Activated CD4-positive, alpha-beta T cell treated with anti-CD3 and anti-CD28 coated beads for 36 hours (primary cell): ENCODE measurements around the gene CRABP2. TPM values are rescaled to one million over a fixed set of nuclear protein-coding genes. Genes with fewer than 3 reads are reported as not detected.

Experiments used
- ATAC-seq: fragments of 200-7000 bp; cut with Tn5 transposase; one replicate; pipeline ENCODE4 v1.10.0; 2021; ENCODE audit warnings: mild to moderate bottlenecking, moderate library complexity
- CTCF ChIA-PET: fragments of 350-600 bp; sonication (Branson Sonifier 250); formaldehyde crosslinking; loops from one replicate; lab custom pipeline; 2021; ENCODE audit warnings: antibody characterized with exemption; lab: Charles Lee
- POLR2A ChIA-PET: fragments of 350-600 bp; sonication (Branson Sonifier 250); formaldehyde crosslinking; loops from one replicate; lab custom pipeline; 2021; ENCODE audit warnings: antibody characterized with exemption, inconsistent platforms; lab: Charles Lee
- DNase-seq: peaks from one replicate; pipeline ENCODE4 v3.0.0-alpha.2; 2020
- H3K27ac Mint-ChIP-seq: one replicate; pipeline ENCODE4 v1.8.0; 2021; ENCODE audit warnings: mixed read lengths
- H3K27me3 Mint-ChIP-seq: one replicate; pipeline ENCODE4 v1.8.0; 2021; ENCODE audit warnings: mixed read lengths
- H3K36me3 Mint-ChIP-seq: one replicate; pipeline ENCODE4 v1.8.0; 2021; ENCODE audit warnings: low read depth, mixed read lengths
- H3K4me1 Mint-ChIP-seq: one replicate; pipeline ENCODE4 v1.8.0; 2021; ENCODE audit warnings: mixed read lengths
- H3K4me3 Mint-ChIP-seq: one replicate; pipeline ENCODE4 v1.8.0; 2021; ENCODE audit warnings: mild to moderate bottlenecking, moderate library complexity, mixed read lengths
- H3K9me3 Mint-ChIP-seq: one replicate; pipeline ENCODE4 v1.8.0; 2021; ENCODE audit warnings: low read depth, mixed read lengths
- intact Hi-C, 2 experiments: fragments of 100-400 bp; cut with DNase I in 1 of 2; cut with micrococcal nuclease in 1 of 2; formaldehyde crosslinking; loops; one replicate each; pipeline versions ENCODE4 v1.14.2 to v1.15.1; 2022 to 2024; cut with DNase I, micrococcal nuclease
- total RNA-seq, 2 experiments: library from RNA; stranded (reverse); gene quantifications; one replicate each; pipeline ENCODE4 v1.2.3, GENCODE V29; 2021

Gene CRABP2
- total RNA-seq, 2 experiments from 2014 or later = 0.88 to 0.98 TPM

- Mint-ChIP-seq H3K9me3 (no peaks in the 10 kb centered on the region), H3K27ac (no peak overlapping the region), H3K4me3 (no peak overlapping the region), H3K4me1 (peaks cover 22% of the 10 kb centered on the region), H3K36me3 (no peaks in the 10 kb centered on the region), H3K27me3 (peaks cover 57% of the 10 kb centered on the region)
- intact Hi-C loops = no loop called here
- no peak for ATAC-seq
- ChIA-PET CTCF (interaction anchor here (6.0 to 11.5 kb wide), 2 partner anchors 10 to 35 kb away, joined by 186 to 220 read pairs; partner anchors contain the start of genes CRABP2, ISG20L2 and METTL25B), POLR2A (no interaction called here)
- DNase-seq = no peak
Measured at GRCh38 chr1:156692441-156692924, 12.9 kb downstream of the CRABP2 start.

GRCh38 chr1:156691665-156692440 is 13.5 kb downstream of the CRABP2 start:
- ATAC-seq (no peak), DNase-seq (no peak)
- Mint-ChIP-seq H3K27ac (no peak overlapping the region), H3K27me3 (peaks cover 56% of the 10 kb centered on the region), H3K4me3 (no peak overlapping the region), H3K4me1 (peaks cover 22% of the 10 kb centered on the region), H3K9me3 (no peaks in the 10 kb centered on the region), H3K36me3 (no peaks in the 10 kb centered on the region)
- CTCF ChIA-PET = interaction anchor here (0.9 to 11.5 kb wide), 7 partner anchors 11 to 199 kb away, joined by 3 to 220 read pairs (median 50); partner anchors contain the start of genes CRABP2, ISG20L2, METTL25B and NES
- POLR2A ChIA-PET = interaction anchor here (0.7 kb wide), 1 partner anchor 19 kb away, joined by 3 read pairs; no protein-coding TSS in a partner anchor
- intact Hi-C loops = no loop called here

- Mint-ChIP-seq H3K9me3 (no peaks in the 10 kb centered on the region), H3K27me3 (peaks cover 52% of the 10 kb centered on the region), H3K36me3 (no peaks in the 10 kb centered on the region), H3K4me1 (peaks cover 22% of the 10 kb centered on the region), H3K4me3 (no peak overlapping the region), H3K27ac (no peak overlapping the region)
- DNase-seq (no peak), ATAC-seq (no peak)
- POLR2A ChIA-PET = interaction anchor here (0.6 to 3.1 kb wide), 3 partner anchors 19 to 75 kb away, joined by 3 to 15 read pairs (median 6); no protein-coding TSS in a partner anchor
- intact Hi-C loops = no loop called here
- CTCF ChIA-PET = interaction anchor here (0.9 to 11.5 kb wide), 8 partner anchors 11 to 199 kb away, joined by 3 to 220 read pairs (median 44); partner anchors contain the start of genes CRABP2, ISG20L2, METTL25B and NES
Measured at GRCh38 chr1:156691191-156691590, 14.2 kb downstream of the CRABP2 start.

DNA sequence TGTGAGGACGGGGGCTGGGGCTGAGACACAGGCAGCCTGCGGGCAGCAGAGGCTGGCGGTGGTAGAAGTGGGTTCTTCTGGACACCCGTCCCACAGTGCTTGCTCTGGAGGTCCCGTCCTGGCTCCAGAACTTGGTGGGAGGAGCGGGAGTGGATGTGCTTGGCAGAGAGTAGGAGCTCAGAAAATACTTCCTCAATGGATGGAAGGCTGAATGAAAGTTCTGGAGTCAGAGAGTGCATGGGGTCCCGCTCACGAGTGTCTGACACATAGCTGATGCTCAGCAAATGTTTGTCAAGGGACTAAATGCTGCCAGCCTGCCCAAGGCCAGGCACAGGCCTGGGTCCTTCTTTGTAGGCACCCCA is 14.7 kb downstream of the CRABP2 start:
- Mint-ChIP-seq H3K27ac (no peak overlapping the region), H3K4me1 (peaks cover 22% of the 10 kb centered on the region), H3K27me3 (peaks cover 52% of the 10 kb centered on the region), H3K9me3 (no peaks in the 10 kb centered on the region), H3K36me3 (no peaks in the 10 kb centered on the region), H3K4me3 (no peak overlapping the region)
- CTCF ChIA-PET = interaction anchor here (0.7 to 11.5 kb wide), 24 partner anchors 9 to 237 kb away, joined by 3 to 220 read pairs (median 7); partner anchors contain the start of genes CRABP2, INSRR, ISG20L2 and METTL25B
- no peak for DNase-seq
- intact Hi-C loops = no loop called here
- ATAC-seq = no peak
- POLR2A ChIA-PET = interaction anchor here (0.6 to 3.1 kb wide), 5 partner anchors 15 to 99 kb away, joined by 3 to 15 read pairs (median 4); partner anchors contain the start of genes CRABP2 and NAXE

GRCh38 chr1:156689953-156690674 is 15.3 kb downstream of the CRABP2 start:
- Mint-ChIP-seq H3K9me3 (no peaks in the 10 kb centered on the region), H3K4me1 (peaks cover 22% of the 10 kb centered on the region), H3K27ac (no peak overlapping the region), H3K27me3 (peaks cover 52% of the 10 kb centered on the region), H3K36me3 (no peaks in the 10 kb centered on the region), H3K4me3 (no peak overlapping the region)
- ATAC-seq = no peak
- DNase-seq = no peak
- CTCF ChIA-PET = interaction anchor here (0.5 to 11.5 kb wide), 49 partner anchors 8 to 467 kb away, joined by 3 to 220 read pairs (median 5); partner anchors contain the start of genes CRABP2, INSRR, ISG20L2 and METTL25B
- POLR2A ChIA-PET = interaction anchor here (0.5 to 3.1 kb wide), 4 partner anchors 16 to 99 kb away, joined by 3 to 15 read pairs (median 4); partner anchors contain the start of genes CRABP2 and NAXE
- intact Hi-C loops = loop anchor here (1.0 to 5.0 kb wide), 9 partner anchors 15 to 237 kb away; partner anchors contain the start of genes NTRK1 (in 2 of the 2), CRABP2 (in 1 of the 2) and PRCC (in 1 of the 2)

DNA sequence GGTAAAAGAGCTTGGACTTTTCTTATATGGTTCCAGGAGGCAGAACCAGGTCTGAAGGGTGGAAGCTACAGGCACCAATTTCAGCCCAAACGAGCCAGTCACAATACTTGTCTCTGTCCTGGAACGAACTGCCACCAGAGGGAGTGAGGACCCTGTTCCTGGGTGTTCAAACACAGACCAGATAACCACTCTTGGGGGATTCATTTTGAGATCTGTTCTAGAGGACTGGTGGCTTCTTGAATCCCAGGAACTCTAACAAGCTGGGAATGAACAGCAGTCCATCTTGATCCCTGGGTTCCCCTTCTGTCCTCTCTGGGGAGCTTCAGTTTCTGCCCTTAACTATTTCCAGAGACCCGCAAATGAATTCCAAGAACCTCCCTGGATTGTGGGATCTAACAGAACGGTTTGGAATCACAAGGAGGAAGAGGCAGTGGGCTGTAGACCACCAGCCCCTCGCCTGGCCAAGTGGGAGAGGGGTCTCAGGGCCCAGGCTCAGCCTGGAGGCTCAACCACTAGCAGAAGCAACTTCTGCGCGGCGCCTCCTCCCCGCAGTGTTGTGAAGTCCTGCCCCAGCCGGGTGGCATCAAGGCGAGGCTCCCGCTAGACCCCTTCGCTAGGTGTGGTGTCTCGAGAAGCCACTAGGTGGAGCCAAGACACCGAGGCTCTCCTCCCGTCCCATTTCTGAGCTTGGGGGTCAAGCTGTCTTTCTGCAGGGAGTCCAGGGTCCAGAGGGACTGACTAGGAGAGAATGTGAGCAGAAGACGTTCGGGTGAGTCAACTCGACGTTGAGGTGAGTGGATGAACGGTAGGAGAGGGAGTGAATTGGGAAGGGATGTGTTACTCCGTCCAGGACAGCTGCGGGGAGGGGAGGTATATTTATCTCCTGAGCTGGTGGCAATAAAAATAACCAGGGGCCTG is 16.1 kb downstream of the CRABP2 start:
- peak; percentile 96 for ATAC-seq
- Mint-ChIP-seq H3K9me3 (no peaks in the 10 kb centered on the region), H3K4me3 (peak overlapping the region; percentile 6), H3K4me1 (peaks cover 29% of the 10 kb centered on the region), H3K27me3 (peaks cover 48% of the 10 kb centered on the region), H3K27ac (no peak overlapping the region), H3K36me3 (no peaks in the 10 kb centered on the region)
- ChIA-PET POLR2A (interaction anchor here (0.5 to 3.1 kb wide), 3 partner anchors 16 to 53 kb away, joined by 3 to 15 read pairs (median 3); partner anchors contain the start of gene CRABP2), CTCF (interaction anchor here (0.5 to 11.5 kb wide), 56 partner anchors 7 to 1456 kb away, joined by 3 to 220 read pairs (median 4); partner anchors contain the start of genes CRABP2, INSRR, ISG20L2 and METTL25B)
- intact Hi-C loops = loop anchor here (1.0 to 5.0 kb wide), 9 partner anchors 16 to 238 kb away; partner anchors contain the start of genes NTRK1 (in 2 of the 2), CRABP2 (in 1 of the 2) and PRCC (in 1 of the 2)
- DNase-seq = peak; percentile 88

DNA sequence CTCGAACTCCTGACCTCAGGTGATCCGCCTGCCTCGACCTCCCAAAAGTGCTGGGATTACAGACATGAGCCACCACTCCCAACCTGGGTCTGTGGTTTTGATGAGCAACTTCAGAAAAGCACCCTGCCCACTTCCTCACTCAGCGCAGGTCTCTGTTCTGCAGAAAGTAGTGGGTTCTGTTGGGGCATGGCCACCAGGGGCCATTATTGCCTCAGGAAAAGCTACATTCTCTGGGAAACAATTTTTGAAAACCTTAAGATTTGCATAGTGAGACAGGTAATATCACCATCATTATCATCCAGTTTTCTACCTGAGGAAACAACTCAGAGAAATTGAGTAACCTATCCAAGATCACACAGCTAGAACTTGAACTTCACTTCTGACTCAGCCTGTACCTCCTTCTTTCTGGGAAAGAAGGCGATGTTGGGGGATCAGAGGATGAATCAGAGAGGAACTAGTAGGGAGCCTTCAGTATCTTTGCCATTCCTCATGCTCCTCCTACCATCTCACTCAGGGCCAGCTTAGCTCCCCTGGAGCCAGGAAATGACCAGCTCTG is 21.1 kb downstream of the CRABP2 start:
- intact Hi-C loops = loop anchor here in 1 of 2 experiments (1.0 kb wide), 1 partner anchor 21 kb away; the partner anchor contains the start of gene CRABP2
- Mint-ChIP-seq H3K27me3 (peaks cover 27% of the 10 kb centered on the region), H3K4me3 (no peak overlapping the region), H3K9me3 (no peaks in the 10 kb centered on the region), H3K27ac (no peak overlapping the region), H3K36me3 (no peaks in the 10 kb centered on the region), H3K4me1 (peaks cover 21% of the 10 kb centered on the region)
- POLR2A ChIA-PET = interaction anchor here (0.6 to 1.0 kb wide), 2 partner anchors 42 to 44 kb away, joined by 3 read pairs; partner anchors contain the start of genes ISG20L2 and METTL25B
- CTCF ChIA-PET = interaction anchor here (0.5 to 11.5 kb wide), 19 partner anchors 11 to 227 kb away, joined by 3 to 220 read pairs (median 3); partner anchors contain the start of genes CRABP2, ISG20L2, MEF2D and METTL25B
- ATAC-seq (peak; percentile 90), DNase-seq (peak; percentile 68)

GRCh38 chr1:156682166-156682890 is 23.1 kb downstream of the CRABP2 start:
- peaks cover 28% of the 10 kb centered on the region for H3K4me1 Mint-ChIP-seq
- H3K9me3 Mint-ChIP-seq = no peaks in the 10 kb centered on the region
- no peak for ATAC-seq
- ChIA-PET CTCF (interaction anchor here (0.6 to 11.5 kb wide), 11 partner anchors 8 to 1249 kb away, joined by 3 to 220 read pairs (median 4); partner anchors contain the start of genes ISG20L2 and METTL25B), POLR2A (interaction anchor here (1.8 kb wide), 1 partner anchor 44 kb away, joined by 3 read pairs; no protein-coding TSS in a partner anchor)
- intact Hi-C loops = no loop called here
- peaks cover 31% of the 10 kb centered on the region for H3K27me3 Mint-ChIP-seq
- DNase-seq = no peak
- no peaks in the 10 kb centered on the region for H3K36me3 Mint-ChIP-seq
- H3K27ac Mint-ChIP-seq = no peak overlapping the region
- no peak overlapping the region for H3K4me3 Mint-ChIP-seq
